GM21717 (cell line): ENCODE results near the gene CBY1.

Experiments
- ATAC-seq: cut with Tn5 transposase; IDR thresholded peaks from one replicate; pipeline ENCODE4 v1.9.1; 2021; ENCODE audit warnings: mild to moderate bottlenecking, moderate library complexity; ENCODE audit not compliant: unreplicated experiment

Gene CBY1

GRCh38 chr22:38719196-38719595, 62.8 kb downstream of the CBY1 start:
- ATAC-seq, result no peak

- no peak for ATAC-seq
Measured at GRCh38 chr22:38720350-38720749, 63.9 kb downstream of the CBY1 start.

- ATAC-seq, result no peak
Measured at GRCh38 chr22:38721551-38721950, 65.1 kb downstream of the CBY1 start.
